Measurements from ENCODE around the gene IBTK. TPM values are rescaled to one million over a fixed set of nuclear protein-coding genes. Genes with fewer than 3 reads are reported as not detected.
A peak's percentile ranks its signal among the peaks of the same experiment; 100 is the strongest.

The IBTK gene
- total RNA-seq, 1 donor from 2014 or later = 36.1 TPM

DNA sequence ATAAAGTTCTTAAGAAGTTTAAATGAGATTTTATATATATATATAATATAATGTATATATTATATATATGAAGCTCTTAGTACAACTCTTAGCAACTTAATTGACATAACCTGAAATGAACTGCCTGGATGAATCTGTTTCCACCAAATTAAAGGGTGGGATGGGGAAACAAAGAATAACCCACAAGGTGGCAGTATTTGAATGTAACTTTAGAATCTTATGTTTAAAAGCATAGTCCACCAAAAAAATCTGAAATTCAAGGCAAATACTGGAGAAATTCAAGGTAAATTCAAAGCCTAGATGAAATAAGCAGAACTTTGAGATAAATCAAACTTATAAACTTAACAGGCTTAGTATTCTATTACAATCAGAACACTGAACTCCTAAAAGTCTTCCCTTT is 4.4 kb upstream of the IBTK start:
- peaks cover 2% of the 10 kb centered on the region for H3K27me3 Mint-ChIP-seq (ENCODE audit: unreplicated experiment)

GRCh38 chr6:82249381-82250253 is 2.1 kb upstream of the IBTK start:
- TF ChIP-seq, protein P1, sequence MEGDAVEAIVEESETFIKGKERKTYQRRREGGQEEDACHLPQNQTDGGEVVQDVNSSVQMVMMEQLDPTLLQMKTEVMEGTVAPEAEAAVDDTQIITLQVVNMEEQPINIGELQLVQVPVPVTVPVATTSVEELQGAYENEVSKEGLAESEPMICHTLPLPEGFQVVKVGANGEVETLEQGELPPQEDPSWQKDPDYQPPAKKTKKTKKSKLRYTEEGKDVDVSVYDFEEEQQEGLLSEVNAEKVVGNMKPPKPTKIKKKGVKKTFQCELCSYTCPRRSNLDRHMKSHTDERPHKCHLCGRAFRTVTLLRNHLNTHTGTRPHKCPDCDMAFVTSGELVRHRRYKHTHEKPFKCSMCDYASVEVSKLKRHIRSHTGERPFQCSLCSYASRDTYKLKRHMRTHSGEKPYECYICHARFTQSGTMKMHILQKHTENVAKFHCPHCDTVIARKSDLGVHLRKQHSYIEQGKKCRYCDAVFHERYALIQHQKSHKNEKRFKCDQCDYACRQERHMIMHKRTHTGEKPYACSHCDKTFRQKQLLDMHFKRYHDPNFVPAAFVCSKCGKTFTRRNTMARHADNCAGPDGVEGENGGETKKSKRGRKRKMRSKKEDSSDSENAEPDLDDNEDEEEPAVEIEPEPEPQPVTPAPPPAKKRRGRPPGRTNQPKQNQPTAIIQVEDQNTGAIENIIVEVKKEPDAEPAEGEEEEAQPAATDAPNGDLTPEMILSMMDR (IDR thresholded peaks at IDR 0.05; ENCODE audit: partially characterized antibody, unreplicated experiment) = no peak
- no peak for DNase-seq
- Mint-ChIP-seq H3K9me3 (ENCODE audit: unreplicated experiment) (peaks cover 4% of the 10 kb centered on the region), H3K36me3 (ENCODE audit: unreplicated experiment) (no peaks in the 10 kb centered on the region), H3K27ac (ENCODE audit: unreplicated experiment) (no peak overlapping the region), H3K27me3 (ENCODE audit: unreplicated experiment) (peaks cover 4% of the 10 kb centered on the region), H3K4me3 (ENCODE audit: unreplicated experiment) (no peak overlapping the region), H3K4me1 (ENCODE audit: low read depth, unreplicated experiment) (peaks cover 11% of the 10 kb centered on the region)

More for the DNA sequence above, 4.4 kb upstream of the IBTK start:
- peaks cover under 1% of the 10 kb centered on the region for H3K4me1 Mint-ChIP-seq (ENCODE audit: low read depth, unreplicated experiment)
- H3K36me3 Mint-ChIP-seq (ENCODE audit: unreplicated experiment) = no peaks in the 10 kb centered on the region
- H3K4me3 Mint-ChIP-seq (ENCODE audit: unreplicated experiment) = no peak overlapping the region
- peaks cover 5% of the 10 kb centered on the region for H3K9me3 Mint-ChIP-seq (ENCODE audit: unreplicated experiment)
- TF ChIP-seq, protein P1 (IDR thresholded peaks at IDR 0.05; ENCODE audit: partially characterized antibody, unreplicated experiment) = peak; percentile 43
- H3K27ac Mint-ChIP-seq (ENCODE audit: unreplicated experiment) = no peak overlapping the region
- no peak for DNase-seq

DNA sequence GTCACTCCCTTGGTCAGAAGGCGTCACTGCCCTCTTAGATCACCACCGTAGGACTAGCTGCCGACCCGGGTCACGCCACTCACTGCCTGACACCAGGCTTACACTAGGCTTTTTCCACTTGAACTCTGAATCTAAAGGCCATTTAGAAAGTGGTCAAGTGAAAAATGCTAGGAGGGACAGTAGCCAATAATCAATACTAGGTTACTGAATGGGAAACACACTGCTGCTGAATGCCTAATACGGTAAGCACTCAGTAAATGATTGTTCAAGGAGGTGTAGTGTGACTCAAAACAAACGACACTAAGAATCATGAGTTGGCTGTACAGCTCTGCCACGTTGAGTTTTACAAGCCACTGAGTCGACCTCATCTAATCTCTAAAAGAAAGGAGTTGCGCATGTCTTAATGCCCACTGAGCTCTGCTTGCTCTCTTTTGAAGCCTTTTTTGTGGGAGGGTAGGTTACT is 760 bp upstream of the IBTK start:
- Mint-ChIP-seq H3K36me3 (ENCODE audit: unreplicated experiment) (no peaks in the 10 kb centered on the region), H3K27ac (ENCODE audit: unreplicated experiment) (peak overlapping the region; percentile 85)
- peak; percentile 24 for DNase-seq

GRCh38 chr6:82246802-82247504 is 591 bp downstream of the IBTK start:
- Mint-ChIP-seq H3K9me3 (ENCODE audit: unreplicated experiment) (peaks cover 2% of the 10 kb centered on the region), H3K27me3 (ENCODE audit: unreplicated experiment) (peaks cover 4% of the 10 kb centered on the region), H3K27ac (ENCODE audit: unreplicated experiment) (peak overlapping the region; percentile 93), H3K36me3 (ENCODE audit: unreplicated experiment) (no peaks in the 10 kb centered on the region), H3K4me3 (ENCODE audit: unreplicated experiment) (peak overlapping the region; percentile 96), H3K4me1 (ENCODE audit: low read depth, unreplicated experiment) (peaks cover 16% of the 10 kb centered on the region)
- DNase-seq = peak; percentile 71
- TF ChIP-seq, protein P1 (IDR thresholded peaks at IDR 0.05; ENCODE audit: partially characterized antibody, unreplicated experiment) = no peak

More for the DNA sequence above, 760 bp upstream of the IBTK start:
- TF ChIP-seq, protein P1 (IDR thresholded peaks at IDR 0.05; ENCODE audit: partially characterized antibody, unreplicated experiment) = no peak
- peaks cover 3% of the 10 kb centered on the region for H3K9me3 Mint-ChIP-seq (ENCODE audit: unreplicated experiment)
- peak overlapping the region; percentile 96 for H3K4me3 Mint-ChIP-seq (ENCODE audit: unreplicated experiment)
- H3K4me1 Mint-ChIP-seq (ENCODE audit: low read depth, unreplicated experiment) = peaks cover 16% of the 10 kb centered on the region
- peaks cover 4% of the 10 kb centered on the region for H3K27me3 Mint-ChIP-seq (ENCODE audit: unreplicated experiment)
